CD1c-positive myeloid dendritic cell (primary cell): ENCODE results near the gene ST8SIA2.

Experiments
- DNase-seq: peaks from one replicate; pipeline ENCODE4 v3.0.0-alpha.2; 2016; ENCODE audit errors: extremely low spot score

ST8SIA2 gene

GRCh38 chr15:92399271-92399950 is 5.7 kb downstream of the ST8SIA2 start:
- DNase-seq = no peak

DNA sequence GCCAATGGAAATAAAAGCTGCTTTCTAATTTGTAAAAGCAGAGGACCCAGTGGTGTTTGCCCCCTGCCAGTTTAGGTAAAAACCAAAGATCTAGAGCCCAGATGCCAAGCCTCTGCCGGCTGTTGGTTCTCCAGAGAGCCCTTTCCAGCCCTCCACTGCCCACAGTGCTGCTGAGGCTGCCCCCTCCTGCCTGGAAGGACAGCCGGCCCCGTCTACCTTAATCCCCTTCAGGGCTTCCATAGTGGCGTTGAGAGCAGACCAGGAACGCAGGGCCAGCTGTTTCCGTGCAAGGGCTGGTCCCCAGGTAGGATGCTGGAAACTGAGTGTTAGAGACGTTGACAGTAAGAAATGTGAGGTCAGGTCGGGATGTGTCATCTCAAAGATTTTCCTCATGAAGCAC is 6.9 kb downstream of the ST8SIA2 start:
- DNase-seq = no peak

GRCh38 chr15:92400980-92401787 is 7.5 kb downstream of the ST8SIA2 start:
- no peak for DNase-seq

GRCh38 chr15:92402751-92403150 is 9.1 kb downstream of the ST8SIA2 start:
- DNase-seq = no peak

GRCh38 chr15:92405942-92406341 is 12.3 kb downstream of the ST8SIA2 start:
- DNase-seq = no peak

GRCh38 chr15:92407321-92407720 is 13.6 kb downstream of the ST8SIA2 start:
- no peak for DNase-seq

GRCh38 chr15:92407916-92408315 is 14.2 kb downstream of the ST8SIA2 start:
- no peak for DNase-seq

DNA sequence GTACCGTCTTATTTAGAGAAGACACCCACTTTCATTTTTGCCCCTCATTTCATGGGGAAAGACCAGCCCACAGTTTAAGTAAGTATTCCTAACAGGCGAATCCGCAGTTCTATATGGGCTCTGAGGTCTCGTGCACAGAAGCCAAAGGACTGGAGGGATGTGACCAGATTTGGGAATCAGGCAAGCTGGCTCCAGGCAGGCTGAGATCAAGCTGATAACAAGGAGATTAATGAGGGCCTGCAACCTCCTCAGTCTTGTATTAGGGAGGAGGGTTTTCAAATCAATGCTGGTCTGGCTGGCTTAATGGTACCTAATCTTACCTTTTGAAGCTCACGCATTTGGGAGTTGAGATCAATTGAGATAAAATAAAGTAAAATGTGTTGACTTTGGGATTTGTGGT is 15.3 kb downstream of the ST8SIA2 start:
- DNase-seq = no peak

DNA sequence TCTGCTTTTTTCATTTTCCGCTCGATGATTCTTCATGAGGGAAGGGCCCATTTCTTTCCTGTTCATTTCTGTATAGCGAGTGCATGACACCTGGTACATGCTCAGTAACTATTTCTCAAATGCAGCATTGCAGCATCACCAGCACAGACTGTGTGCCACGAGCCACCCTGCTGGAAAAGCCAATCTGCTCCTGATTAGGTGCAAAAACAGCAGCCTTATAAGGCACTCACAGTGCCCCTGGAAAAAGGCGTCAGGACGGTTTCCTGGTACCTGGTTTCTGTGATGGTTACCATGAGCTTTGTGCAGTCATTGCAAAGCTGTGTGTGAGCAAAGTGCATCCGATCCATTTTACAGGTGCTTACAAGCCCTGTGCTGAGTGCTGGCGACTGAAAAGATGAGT is 15.8 kb downstream of the ST8SIA2 start:
- DNase-seq = no peak

GRCh38 chr15:92410537-92410936 is 16.9 kb downstream of the ST8SIA2 start:
- no peak for DNase-seq

DNA sequence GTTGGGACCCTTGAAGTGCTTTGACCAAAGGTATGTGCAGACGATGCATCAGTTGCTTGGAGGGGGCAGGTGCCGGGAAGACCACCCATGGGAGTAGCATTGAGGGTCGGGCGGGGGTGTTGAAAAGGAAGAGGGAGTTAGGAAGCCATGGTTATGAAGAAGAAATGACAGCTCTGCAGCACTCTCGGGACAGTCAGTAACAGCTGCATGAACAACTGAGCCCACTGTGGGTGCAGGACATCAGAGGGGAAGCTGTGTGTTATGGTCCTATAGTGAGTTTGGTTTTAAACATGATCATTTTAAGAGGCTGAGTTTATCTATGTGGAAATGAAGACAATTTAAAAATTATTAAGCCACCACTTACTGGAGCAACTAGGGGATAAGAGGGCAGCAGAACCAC is 17.6 kb downstream of the ST8SIA2 start:
- DNase-seq = no peak

- DNase-seq = no peak
Observed at GRCh38 chr15:92413510-92413909, 19.8 kb downstream of the ST8SIA2 start.

- no peak for DNase-seq
Observed at GRCh38 chr15:92415639-92416297, 22.1 kb downstream of the ST8SIA2 start.

- no peak for DNase-seq
Observed at GRCh38 chr15:92416557-92416956, 22.9 kb downstream of the ST8SIA2 start.

GRCh38 chr15:92417716-92418115 is 24.0 kb downstream of the ST8SIA2 start:
- DNase-seq = no peak

DNA sequence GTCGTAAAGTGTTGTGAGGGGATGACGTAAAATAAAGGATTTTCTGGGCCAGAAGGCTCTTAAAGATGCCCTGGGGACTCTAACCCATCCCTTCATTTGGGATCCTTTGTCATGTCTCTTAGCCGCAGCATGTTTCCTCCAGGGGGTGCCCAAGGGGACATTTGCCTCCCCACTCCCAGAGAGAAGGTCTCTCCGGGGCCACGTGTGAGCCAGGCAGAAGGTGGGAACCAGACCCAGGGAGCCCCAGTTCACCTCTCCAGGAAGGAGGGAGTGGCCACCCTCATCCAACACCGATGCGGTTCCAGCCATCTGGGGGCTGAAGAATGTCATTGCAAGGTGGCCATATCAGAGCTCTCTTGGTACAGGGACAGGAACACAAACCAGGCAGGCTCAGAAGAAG is 25.2 kb downstream of the ST8SIA2 start:
- DNase-seq = no peak

GRCh38 chr15:92421976-92422375 is 28.3 kb downstream of the ST8SIA2 start:
- no peak for DNase-seq

GRCh38 chr15:92425578-92426225 is 32.0 kb downstream of the ST8SIA2 start:
- DNase-seq = no peak

DNA sequence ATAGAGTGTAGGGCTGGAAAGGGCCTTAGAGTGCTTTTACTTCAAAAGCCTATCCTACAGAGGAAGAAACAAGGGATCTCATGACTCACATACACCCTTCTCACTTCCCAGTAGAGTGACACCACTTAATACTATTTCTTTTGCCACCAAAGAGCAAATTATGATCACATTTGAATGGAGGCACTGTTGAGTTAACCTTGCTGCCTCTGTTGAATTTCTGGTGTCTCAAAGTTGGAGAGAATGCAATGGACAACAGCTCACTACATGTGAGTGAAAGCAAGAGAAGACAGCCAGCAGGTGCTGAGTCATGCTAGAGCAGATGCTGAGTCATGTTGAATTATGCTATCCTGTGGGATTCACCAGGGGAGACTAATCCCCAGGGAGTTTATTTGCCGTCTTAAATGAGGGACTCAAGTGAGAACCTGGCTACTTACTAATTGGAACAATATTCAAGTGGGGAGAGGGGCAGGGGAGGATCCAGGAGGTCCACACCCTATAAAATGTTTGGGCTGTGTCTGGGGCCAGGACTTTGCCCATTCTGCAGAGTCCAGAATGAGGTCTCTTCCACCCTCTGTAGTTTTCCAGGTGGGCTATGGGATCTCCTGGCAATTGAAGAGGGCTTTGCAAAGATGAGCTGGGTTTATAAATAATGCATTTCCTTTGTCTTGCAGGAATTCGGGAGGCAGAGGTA is 35.8 kb downstream of the ST8SIA2 start:
- DNase-seq = no peak

- DNase-seq = no peak
Observed at GRCh38 chr15:92430069-92430440, 36.4 kb downstream of the ST8SIA2 start.

DNA sequence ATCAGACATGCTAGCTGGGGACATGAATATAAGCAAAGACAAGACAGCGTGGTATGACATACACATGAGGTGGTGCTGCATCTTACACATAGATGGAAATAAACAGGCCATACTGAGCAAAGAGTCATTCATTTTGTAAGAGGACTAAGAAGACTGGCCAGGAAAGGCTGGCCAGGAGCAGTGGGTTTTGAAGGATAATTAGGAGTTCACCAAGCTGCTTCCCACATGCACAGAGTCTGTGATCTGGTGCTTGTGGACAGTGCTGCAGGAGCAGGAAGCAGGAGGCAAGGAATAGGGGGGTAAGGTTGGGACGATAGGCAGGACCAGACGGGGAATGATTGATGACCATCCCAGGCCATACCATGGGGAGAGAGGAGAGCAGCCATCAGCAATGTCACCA is 41.5 kb downstream of the ST8SIA2 start:
- no peak for DNase-seq

DNA sequence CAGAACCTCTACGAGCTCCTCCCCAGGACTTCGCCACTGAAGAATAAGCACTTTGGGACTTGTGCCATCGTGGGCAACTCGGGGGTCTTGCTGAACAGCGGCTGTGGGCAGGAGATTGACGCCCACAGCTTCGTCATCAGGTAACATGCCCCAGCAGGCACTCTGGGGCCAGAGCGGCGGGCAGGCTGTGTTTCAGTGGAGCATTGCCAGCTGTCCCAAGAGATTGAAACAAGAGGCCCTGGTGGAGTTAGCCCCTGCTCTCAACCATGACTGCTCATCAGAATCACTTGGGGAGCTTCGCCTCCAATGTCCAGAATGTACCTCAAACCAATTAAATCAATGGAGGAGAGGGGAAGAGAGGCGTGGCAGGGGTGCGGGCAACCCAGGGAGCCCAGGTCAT is 44.8 kb downstream of the ST8SIA2 start:
- DNase-seq = no peak
